HEK293 (cell line): ENCODE measurements around the gene BDKRB1.

Source experiments
- CTCF ChIA-PET: fragments of 350-600 bp; formaldehyde crosslinking; extraction: SDS; loops from one replicate; lab custom pipeline; 2021; ENCODE audit warnings: antibody characterized with exemption; lab: Yijun Ruan, JAX
- POLR2A ChIA-PET: fragments of 300-600 bp; formaldehyde crosslinking; extraction: SDS; loops from one replicate; lab custom pipeline; 2020; ENCODE audit warnings: antibody characterized with exemption, inconsistent platforms; lab: Yijun Ruan, JAX
- H3K27ac ChIP-seq: fragments of 200-500 bp; sonication (Bioruptor generic); 2 replicates; pipeline ENCODE4 v1.5.1; 2014; ENCODE audit warnings: low read depth, low read length, control low read depth, inconsistent platforms; ENCODE audit errors: extremely low read depth
- H3K36me3 ChIP-seq, 2 experiments: fragments of 200-500 bp in 1 of 2; sonication (Bioruptor generic) in 1 of 2; 1 replicate in 1 of 2; 2 replicates in 1 of 2; pipeline ENCODE4 v1.5.1; 2014 to 2017; ENCODE audit warnings: inconsistent platforms in 2 of 2, low read length in 2 of 2; ENCODE audit not compliant: control insufficient read depth in 2 of 2, insufficient read depth in 1 of 2
- H3K4me1 ChIP-seq: fragments of 200-500 bp; sonication (Bioruptor generic); 2 replicates; pipeline ENCODE4 v1.5.1; 2014; ENCODE audit warnings: mild to moderate bottlenecking, low read length, inconsistent platforms; ENCODE audit not compliant: control insufficient read depth, insufficient read depth
- H3K4me3 ChIP-seq: 2 replicates; pipeline ENCODE4 v1.5.1; 2011; ENCODE audit warnings: low read depth, mild to moderate bottlenecking, control low read depth, low read length, moderate library complexity
- H3K9me3 ChIP-seq: fragments of 200-500 bp; sonication (Bioruptor generic); 2 replicates; pipeline ENCODE4 v1.5.1; 2014; ENCODE audit warnings: low read depth, low read length, inconsistent platforms; ENCODE audit not compliant: control insufficient read depth, insufficient read depth
- BCL6B ChIP-seq: fragments of 450-650 bp; formaldehyde crosslinking; IDR thresholded peaks from 2 replicates; pipeline ENCODE4 v1.5.1; 2017; ENCODE audit warnings: missing biosample characterization, missing genetic modification characterization
- MZF1 ChIP-seq: fragments of 450-650 bp; formaldehyde crosslinking; IDR thresholded peaks from 2 replicates; pipeline ENCODE4 v1.5.1; 2017; ENCODE audit warnings: missing biosample characterization, missing genetic modification characterization, borderline replicate concordance
- TRIM28 ChIP-seq: IDR thresholded peaks from 2 replicates; pipeline ENCODE4 v1.6.1; 2011; ENCODE audit warnings: low read length, control low read depth, borderline replicate concordance
- ZBTB49 ChIP-seq: fragments of 450-650 bp; formaldehyde crosslinking; IDR thresholded peaks from 2 replicates; pipeline ENCODE4 v1.5.1; 2016; ENCODE audit warnings: missing biosample characterization, missing genetic modification characterization, low read depth
- ZBTB7A ChIP-seq: fragments of 450-650 bp; formaldehyde crosslinking; IDR thresholded peaks from 2 replicates; pipeline ENCODE4 v1.5.1; 2016; ENCODE audit warnings: low read depth, missing biosample characterization, missing genetic modification characterization
- ZNF10 ChIP-seq: fragments of 450-650 bp; formaldehyde crosslinking; IDR thresholded peaks from 2 replicates; pipeline ENCODE4 v1.5.1; 2017; ENCODE audit warnings: missing biosample characterization, missing genetic modification characterization
- ZNF174 ChIP-seq: fragments of 450-650 bp; formaldehyde crosslinking; IDR thresholded peaks from 2 replicates; pipeline ENCODE4 v1.5.0; 2017; ENCODE audit warnings: missing biosample characterization, mild to moderate bottlenecking, missing genetic modification characterization
- ZNF175 ChIP-seq: fragments of 450-650 bp; formaldehyde crosslinking; IDR thresholded peaks from 2 replicates; pipeline ENCODE4 v1.5.1; 2016; ENCODE audit warnings: missing biosample characterization, missing genetic modification characterization
- ZNF2 ChIP-seq: fragments of 450-650 bp; formaldehyde crosslinking; IDR thresholded peaks from 2 replicates; pipeline ENCODE4 v1.5.1; 2016; ENCODE audit warnings: missing biosample characterization, missing genetic modification characterization
- ZNF280D ChIP-seq: fragments of 450-650 bp; formaldehyde crosslinking; IDR thresholded peaks from 2 replicates; pipeline ENCODE4 v1.5.1; 2016; ENCODE audit warnings: missing biosample characterization, missing genetic modification characterization
- ZNF311 ChIP-seq: fragments of 450-650 bp; formaldehyde crosslinking; IDR thresholded peaks from 2 replicates; pipeline ENCODE4 v1.5.1; 2017; ENCODE audit warnings: missing biosample characterization, missing genetic modification characterization, borderline replicate concordance
- ZNF335 ChIP-seq: fragments of 450-650 bp; formaldehyde crosslinking; conservative IDR thresholded peaks from 2 replicates; pipeline ENCODE4 v1.5.1; 2016; ENCODE audit warnings: missing biosample characterization, missing genetic modification characterization
- ZNF776 ChIP-seq: fragments of 450-650 bp; formaldehyde crosslinking; IDR thresholded peaks from 2 replicates; pipeline ENCODE4 v1.5.0; 2017; ENCODE audit warnings: missing biosample characterization, missing genetic modification characterization, borderline replicate concordance
- ZNF791 ChIP-seq: fragments of 450-650 bp; formaldehyde crosslinking; IDR thresholded peaks from 2 replicates; pipeline ENCODE4 v1.5.1; 2016; ENCODE audit warnings: missing biosample characterization, missing genetic modification characterization
- TF ChIP-seq, protein P1 (sequence below): fragments of 450-650 bp; formaldehyde crosslinking; IDR thresholded peaks from 2 replicates; pipeline ENCODE4 v1.5.1; 2016; ENCODE audit warnings: missing biosample characterization, missing genetic modification characterization

BDKRB1 gene

GRCh38 chr14:96229315-96229714 lies 26.7 kb upstream of the BDKRB1 start:
- Histone ChIP-seq H3K4me1 (no peaks in the 10 kb centered on the region), H3K9me3 (no peaks in the 10 kb centered on the region), H3K27ac (no peak overlapping the region), H3K36me3 (no peaks in the 10 kb centered on the region), H3K4me3 (no peak overlapping the region)
- ChIA-PET CTCF (interaction anchor here (0.6 kb wide), 1 partner anchor 198 kb away, joined by 3 read pairs; no protein-coding TSS in a partner anchor), POLR2A (no interaction called here)
- TF ChIP-seq ZBTB7A (tag by site-specific recombination) (no peak), ZNF175 (tag by site-specific recombination) (no peak), ZNF174 (tag by site-specific recombination) (no peak)

- Histone ChIP-seq H3K9me3 (no peaks in the 10 kb centered on the region), H3K4me1 (no peaks in the 10 kb centered on the region), H3K36me3 (no peaks in the 10 kb centered on the region), H3K27ac (no peak overlapping the region), H3K4me3 (no peak overlapping the region)
- ChIA-PET POLR2A (interaction anchor here (0.6 kb wide), 1 partner anchor 76 kb away, joined by 3 read pairs; no protein-coding TSS in a partner anchor), CTCF (interaction anchor here (0.6 kb wide), 2 partner anchors 74 to 954 kb away, joined by 3 to 9 read pairs; no protein-coding TSS in a partner anchor)
- TF ChIP-seq ZNF2 (tag by site-specific recombination) (no peak), ZNF280D (tag by site-specific recombination) (no peak), MZF1 (tag by site-specific recombination) (no peak)
These were observed 25.0 kb upstream of the BDKRB1 start for GRCh38 chr14:96231056-96231455.

GRCh38 chr14:96231526-96232130 lies 24.4 kb upstream of the BDKRB1 start:
- TF ChIP-seq TRIM28 = no peak
- no peak for TF ChIP-seq ZNF10 (tag by site-specific recombination)
- TF ChIP-seq ZNF335 = no peak
- no peak for TF ChIP-seq ZNF776 (tag by site-specific recombination)
- TF ChIP-seq ZNF791 (tag by site-specific recombination) = no peak
- TF ChIP-seq, protein P1, sequence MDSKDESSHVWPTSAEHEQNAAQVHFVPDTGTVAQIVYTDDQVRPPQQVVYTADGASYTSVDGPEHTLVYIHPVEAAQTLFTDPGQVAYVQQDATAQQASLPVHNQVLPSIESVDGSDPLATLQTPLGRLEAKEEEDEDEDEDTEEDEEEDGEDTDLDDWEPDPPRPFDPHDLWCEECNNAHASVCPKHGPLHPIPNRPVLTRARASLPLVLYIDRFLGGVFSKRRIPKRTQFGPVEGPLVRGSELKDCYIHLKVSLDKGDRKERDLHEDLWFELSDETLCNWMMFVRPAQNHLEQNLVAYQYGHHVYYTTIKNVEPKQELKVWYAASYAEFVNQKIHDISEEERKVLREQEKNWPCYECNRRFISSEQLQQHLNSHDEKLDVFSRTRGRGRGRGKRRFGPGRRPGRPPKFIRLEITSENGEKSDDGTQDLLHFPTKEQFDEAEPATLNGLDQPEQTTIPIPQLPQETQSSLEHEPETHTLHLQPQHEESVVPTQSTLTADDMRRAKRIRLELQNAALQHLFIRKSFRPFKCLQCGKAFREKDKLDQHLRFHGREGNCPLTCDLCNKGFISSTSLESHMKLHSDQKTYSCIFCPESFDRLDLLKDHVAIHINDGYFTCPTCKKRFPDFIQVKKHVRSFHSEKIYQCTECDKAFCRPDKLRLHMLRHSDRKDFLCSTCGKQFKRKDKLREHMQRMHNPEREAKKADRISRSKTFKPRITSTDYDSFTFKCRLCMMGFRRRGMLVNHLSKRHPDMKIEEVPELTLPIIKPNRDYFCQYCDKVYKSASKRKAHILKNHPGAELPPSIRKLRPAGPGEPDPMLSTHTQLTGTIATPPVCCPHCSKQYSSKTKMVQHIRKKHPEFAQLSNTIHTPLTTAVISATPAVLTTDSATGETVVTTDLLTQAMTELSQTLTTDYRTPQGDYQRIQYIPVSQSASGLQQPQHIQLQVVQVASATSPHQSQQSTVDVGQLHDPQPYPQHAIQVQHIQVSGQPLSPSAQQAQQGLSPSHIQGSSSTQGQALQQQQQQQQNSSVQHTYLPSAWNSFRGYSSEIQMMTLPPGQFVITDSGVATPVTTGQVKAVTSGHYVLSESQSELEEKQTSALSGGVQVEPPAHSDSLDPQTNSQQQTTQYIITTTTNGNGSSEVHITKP (tag by site-specific recombination) = no peak
- TF ChIP-seq ZNF311 = no peak
- no peak for TF ChIP-seq BCL6B (tag by site-specific recombination)
- TF ChIP-seq ZBTB49 = no peak
- CTCF ChIA-PET = interaction anchor here (0.6 to 1.0 kb wide), 2 partner anchors 66 to 955 kb away, joined by 4 to 9 read pairs; no protein-coding TSS in a partner anchor
- POLR2A ChIA-PET = no interaction called here
- Histone ChIP-seq H3K4me1 (no peaks in the 10 kb centered on the region), H3K36me3 (no peaks in the 10 kb centered on the region), H3K27ac (no peak overlapping the region), H3K9me3 (no peaks in the 10 kb centered on the region), H3K4me3 (no peak overlapping the region)
